ENCODE measurements around the gene PRMT6. TPM values are rescaled to one million over a fixed set of nuclear protein-coding genes. Genes with fewer than 3 reads are reported as not detected.

Gene PRMT6
- total RNA-seq, 1 donor from 2014 or later = 18.5 TPM

DNA sequence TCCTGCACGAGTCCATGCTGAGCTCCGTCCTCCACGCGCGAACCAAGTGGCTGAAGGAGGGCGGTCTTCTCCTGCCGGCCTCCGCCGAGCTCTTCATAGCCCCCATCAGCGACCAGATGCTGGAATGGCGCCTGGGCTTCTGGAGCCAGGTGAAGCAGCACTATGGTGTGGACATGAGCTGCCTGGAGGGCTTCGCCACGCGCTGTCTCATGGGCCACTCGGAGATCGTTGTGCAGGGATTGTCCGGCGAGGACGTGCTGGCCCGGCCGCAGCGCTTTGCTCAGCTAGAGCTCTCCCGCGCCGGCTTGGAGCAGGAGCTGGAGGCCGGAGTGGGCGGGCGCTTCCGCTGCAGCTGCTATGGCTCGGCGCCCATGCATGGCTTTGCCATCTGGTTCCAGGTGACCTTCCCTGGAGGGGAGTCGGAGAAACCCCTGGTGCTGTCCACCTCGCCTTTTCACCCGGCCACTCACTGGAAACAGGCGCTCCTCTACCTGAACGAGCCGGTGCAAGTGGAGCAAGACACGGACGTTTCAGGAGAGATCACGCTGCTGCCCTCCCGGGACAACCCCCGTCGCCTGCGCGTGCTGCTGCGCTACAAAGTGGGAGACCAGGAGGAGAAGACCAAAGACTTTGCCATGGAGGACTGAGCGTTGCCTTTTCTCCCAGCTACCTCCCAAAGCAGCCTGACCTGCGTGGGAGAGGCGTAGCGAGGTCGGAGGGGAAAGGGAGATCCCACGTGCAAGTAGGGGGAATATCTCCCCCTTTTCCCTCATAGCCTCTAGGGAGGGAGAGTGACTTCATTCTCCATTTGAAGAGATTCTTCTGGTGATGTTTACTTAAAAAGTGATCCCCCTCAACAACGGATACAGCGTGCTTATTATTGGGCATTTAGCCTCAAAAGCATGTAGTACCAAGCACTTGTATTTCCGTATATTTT lies 991 bp downstream of the PRMT6 start:
- TF ChIP-seq, protein P1, sequence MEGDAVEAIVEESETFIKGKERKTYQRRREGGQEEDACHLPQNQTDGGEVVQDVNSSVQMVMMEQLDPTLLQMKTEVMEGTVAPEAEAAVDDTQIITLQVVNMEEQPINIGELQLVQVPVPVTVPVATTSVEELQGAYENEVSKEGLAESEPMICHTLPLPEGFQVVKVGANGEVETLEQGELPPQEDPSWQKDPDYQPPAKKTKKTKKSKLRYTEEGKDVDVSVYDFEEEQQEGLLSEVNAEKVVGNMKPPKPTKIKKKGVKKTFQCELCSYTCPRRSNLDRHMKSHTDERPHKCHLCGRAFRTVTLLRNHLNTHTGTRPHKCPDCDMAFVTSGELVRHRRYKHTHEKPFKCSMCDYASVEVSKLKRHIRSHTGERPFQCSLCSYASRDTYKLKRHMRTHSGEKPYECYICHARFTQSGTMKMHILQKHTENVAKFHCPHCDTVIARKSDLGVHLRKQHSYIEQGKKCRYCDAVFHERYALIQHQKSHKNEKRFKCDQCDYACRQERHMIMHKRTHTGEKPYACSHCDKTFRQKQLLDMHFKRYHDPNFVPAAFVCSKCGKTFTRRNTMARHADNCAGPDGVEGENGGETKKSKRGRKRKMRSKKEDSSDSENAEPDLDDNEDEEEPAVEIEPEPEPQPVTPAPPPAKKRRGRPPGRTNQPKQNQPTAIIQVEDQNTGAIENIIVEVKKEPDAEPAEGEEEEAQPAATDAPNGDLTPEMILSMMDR (IDR thresholded peaks at IDR 0.05) = no peak
- Mint-ChIP-seq H3K9me3 (ENCODE audit: unreplicated experiment) (no peaks in the 10 kb centered on the region), H3K36me3 (ENCODE audit: unreplicated experiment) (peaks cover 5% of the 10 kb centered on the region), H3K27ac (ENCODE audit: unreplicated experiment) (peak overlapping the region; percentile 91), H3K4me3 (ENCODE audit: unreplicated experiment) (peak overlapping the region; percentile 98), H3K4me1 (ENCODE audit: unreplicated experiment) (peaks cover 15% of the 10 kb centered on the region), H3K27me3 (ENCODE audit: unreplicated experiment) (no peaks in the 10 kb centered on the region)
- peak; percentile 85 for DNase-seq (ENCODE audit: extremely low spot score, unreplicated experiment)

DNA sequence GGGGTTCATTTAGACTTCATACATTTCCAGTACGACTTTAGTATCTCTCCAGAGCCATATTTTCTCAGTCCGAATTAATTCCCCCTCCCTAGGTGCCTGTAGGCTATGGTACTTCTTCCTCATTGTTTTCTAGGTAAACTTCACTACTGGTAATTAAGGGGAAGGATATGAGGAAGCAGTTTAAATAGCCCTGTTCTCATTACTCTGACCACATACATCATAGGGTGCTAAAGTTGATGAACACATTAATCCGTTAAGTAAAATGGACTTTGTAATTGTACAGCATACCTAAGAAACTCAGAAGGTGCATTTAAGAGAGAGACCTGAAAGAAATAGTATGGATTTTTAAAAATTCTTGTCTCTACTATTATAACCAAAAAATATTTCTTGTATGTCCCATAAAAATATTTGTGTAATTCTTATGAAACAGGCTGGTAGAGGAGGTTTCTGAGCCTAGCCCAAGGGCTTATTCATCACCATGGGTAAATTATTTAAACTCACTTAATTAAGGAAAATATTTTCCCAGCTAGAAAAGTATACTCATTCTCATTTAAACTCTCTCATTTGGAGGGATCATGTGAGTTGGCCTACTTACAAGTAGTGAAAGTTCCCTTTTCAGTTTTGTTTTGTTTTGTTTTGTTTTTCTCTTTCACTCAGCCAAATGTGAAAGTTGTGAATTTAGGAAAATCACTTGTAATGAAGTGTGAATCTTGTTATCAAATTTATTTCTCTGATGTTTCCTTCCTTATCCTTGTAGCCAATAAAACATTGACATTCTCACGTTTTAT lies 2.0 kb downstream of the PRMT6 start:
- no peaks in the 10 kb centered on the region for H3K27me3 Mint-ChIP-seq (ENCODE audit: unreplicated experiment)
- TF ChIP-seq, protein P1 (IDR thresholded peaks at IDR 0.05) = no peak

DNA sequence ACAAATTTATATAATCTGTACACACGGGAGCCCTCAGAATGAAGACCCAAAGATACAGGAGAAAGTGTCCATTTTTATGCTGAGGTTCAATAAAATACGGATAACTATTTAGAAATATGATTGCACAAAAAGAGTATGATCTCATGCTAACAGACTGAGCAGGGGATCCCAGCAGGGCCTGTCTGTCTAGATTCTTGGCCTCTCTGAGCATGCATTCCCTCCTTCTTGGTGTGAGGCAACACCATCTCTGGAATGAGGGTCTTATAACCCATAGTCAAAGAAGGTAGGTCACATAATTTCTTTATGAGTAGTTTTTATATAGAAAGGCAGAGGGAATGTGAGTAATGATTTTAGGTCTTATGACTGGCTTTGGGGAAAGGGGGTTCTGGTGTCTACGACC lies 5.4 kb downstream of the PRMT6 start:
- no peak for DNase-seq (ENCODE audit: extremely low spot score, unreplicated experiment)
- Mint-ChIP-seq H3K27me3 (ENCODE audit: unreplicated experiment) (peaks cover 7% of the 10 kb centered on the region), H3K4me1 (ENCODE audit: unreplicated experiment) (peaks cover 12% of the 10 kb centered on the region), H3K4me3 (ENCODE audit: unreplicated experiment) (no peak overlapping the region), H3K27ac (ENCODE audit: unreplicated experiment) (no peak overlapping the region), H3K9me3 (ENCODE audit: unreplicated experiment) (no peaks in the 10 kb centered on the region), H3K36me3 (ENCODE audit: unreplicated experiment) (peaks cover 5% of the 10 kb centered on the region)
- TF ChIP-seq, protein P1 (IDR thresholded peaks at IDR 0.05) = no peak

More for the DNA sequence above, 2.0 kb downstream of the PRMT6 start:
- Mint-ChIP-seq H3K4me1 (ENCODE audit: unreplicated experiment) (peaks cover 15% of the 10 kb centered on the region), H3K36me3 (ENCODE audit: unreplicated experiment) (peaks cover 5% of the 10 kb centered on the region), H3K4me3 (ENCODE audit: unreplicated experiment) (peak overlapping the region; percentile 98), H3K27ac (ENCODE audit: unreplicated experiment) (no peak overlapping the region), H3K9me3 (ENCODE audit: unreplicated experiment) (no peaks in the 10 kb centered on the region)
- no peak for DNase-seq (ENCODE audit: extremely low spot score, unreplicated experiment)

DNA sequence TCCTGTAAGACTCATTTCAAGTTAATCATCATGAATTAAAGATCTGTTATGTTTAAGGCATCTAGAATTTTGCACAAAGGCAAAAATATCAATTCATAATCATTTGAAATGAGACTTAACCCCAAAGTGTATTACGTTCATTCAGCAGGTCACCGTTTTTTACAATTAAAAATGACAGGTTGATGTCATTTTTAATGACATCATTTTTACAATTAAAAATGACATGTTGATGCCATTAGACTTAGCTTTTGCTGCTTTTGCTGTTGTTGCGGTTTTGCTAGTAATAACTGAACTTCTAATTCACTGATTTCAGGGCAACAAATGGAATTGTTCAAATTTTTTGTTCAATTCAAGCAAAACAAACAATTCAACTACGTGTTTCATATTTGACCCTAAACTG lies 17.0 kb downstream of the PRMT6 start:
- TF ChIP-seq, protein P1 (IDR thresholded peaks at IDR 0.05) = no peak
- H3K4me3 Mint-ChIP-seq (ENCODE audit: unreplicated experiment) = no peak overlapping the region
- H3K27me3 Mint-ChIP-seq (ENCODE audit: unreplicated experiment) = peaks cover 11% of the 10 kb centered on the region
- no peak for DNase-seq (ENCODE audit: extremely low spot score, unreplicated experiment)
- H3K27ac Mint-ChIP-seq (ENCODE audit: unreplicated experiment) = no peak overlapping the region
- no peaks in the 10 kb centered on the region for H3K4me1 Mint-ChIP-seq (ENCODE audit: unreplicated experiment)
- H3K36me3 Mint-ChIP-seq (ENCODE audit: unreplicated experiment) = no peaks in the 10 kb centered on the region
- peaks cover 5% of the 10 kb centered on the region for H3K9me3 Mint-ChIP-seq (ENCODE audit: unreplicated experiment)

DNA sequence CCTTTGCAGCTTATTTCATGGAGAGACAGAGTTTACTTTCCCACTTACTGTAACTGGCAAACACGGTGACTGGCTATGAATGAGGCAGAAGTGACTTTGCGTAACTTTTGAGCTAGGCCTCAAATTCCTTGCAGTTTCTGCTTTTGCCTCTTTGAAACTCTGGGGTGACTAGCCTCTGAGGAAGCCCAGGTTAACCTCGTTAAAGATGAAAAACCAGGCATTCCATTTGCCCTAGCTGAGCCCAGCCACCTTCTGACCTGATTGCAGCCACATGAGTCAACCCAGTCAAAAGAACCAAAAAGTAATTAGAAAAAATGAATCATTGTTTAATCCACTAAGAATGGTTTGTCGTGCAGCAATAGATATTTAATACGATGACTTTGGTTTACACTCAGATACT lies 20.4 kb downstream of the PRMT6 start:
- Mint-ChIP-seq H3K27me3 (ENCODE audit: unreplicated experiment) (peaks cover 7% of the 10 kb centered on the region), H3K9me3 (ENCODE audit: unreplicated experiment) (peaks cover 5% of the 10 kb centered on the region), H3K36me3 (ENCODE audit: unreplicated experiment) (no peaks in the 10 kb centered on the region), H3K4me3 (ENCODE audit: unreplicated experiment) (no peak overlapping the region), H3K27ac (ENCODE audit: unreplicated experiment) (no peak overlapping the region), H3K4me1 (ENCODE audit: unreplicated experiment) (no peaks in the 10 kb centered on the region)
- TF ChIP-seq, protein P1 (IDR thresholded peaks at IDR 0.05) = no peak
- no peak for DNase-seq (ENCODE audit: extremely low spot score, unreplicated experiment)
